ENCODE data around the gene ZBED5.
"Not testable (repeated sequence)": the region's sequence is repeated elsewhere in the genome, so short reads cannot be mapped to it uniquely, and the experiment has no call there.

The ZBED5 gene

DNA sequence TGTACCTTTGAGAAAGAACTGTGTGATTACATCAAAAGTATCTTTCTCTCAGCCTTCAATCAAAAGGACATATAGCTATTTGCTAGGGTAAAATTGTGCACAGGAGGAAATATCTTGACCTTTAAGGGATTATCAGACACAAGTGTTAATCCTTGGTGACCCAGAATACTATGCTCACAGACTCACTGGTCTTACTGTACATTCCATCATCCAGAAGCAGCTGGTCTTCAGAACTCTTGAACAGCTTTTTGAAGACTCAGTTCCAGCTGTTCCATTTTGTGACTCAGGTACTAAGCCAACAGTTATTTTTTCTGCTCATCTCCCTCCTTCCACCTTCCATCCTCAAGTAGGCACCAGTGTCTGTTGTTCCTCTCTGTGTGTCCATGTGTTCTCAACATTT is 19.8 kb downstream of the ZBED5 start:
- no peak for DNase-seq (ENCODE audit: low read depth in 2 of 2)

DNA sequence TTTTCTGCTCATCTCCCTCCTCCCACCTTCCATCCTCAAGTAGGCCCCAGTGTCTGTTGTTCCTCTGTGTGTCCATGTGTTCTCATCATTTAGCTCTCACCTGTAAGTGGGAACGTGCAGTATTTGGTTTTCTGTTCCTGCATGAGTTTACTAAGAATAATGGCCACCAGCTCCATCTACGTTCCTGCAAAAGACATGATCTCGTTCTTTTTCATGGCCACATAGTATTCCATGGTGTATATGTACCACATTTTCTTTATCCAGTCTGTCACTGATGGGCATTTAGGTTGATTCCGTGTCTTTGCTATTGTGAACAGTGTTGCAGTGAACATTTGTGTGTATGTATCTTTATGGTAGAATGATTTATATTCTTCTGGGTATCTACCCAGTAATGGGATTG is 21.0 kb downstream of the ZBED5 start:
- DNase-seq (ENCODE audit: low read depth in 2 of 2) = not testable (repeated sequence)

DNA sequence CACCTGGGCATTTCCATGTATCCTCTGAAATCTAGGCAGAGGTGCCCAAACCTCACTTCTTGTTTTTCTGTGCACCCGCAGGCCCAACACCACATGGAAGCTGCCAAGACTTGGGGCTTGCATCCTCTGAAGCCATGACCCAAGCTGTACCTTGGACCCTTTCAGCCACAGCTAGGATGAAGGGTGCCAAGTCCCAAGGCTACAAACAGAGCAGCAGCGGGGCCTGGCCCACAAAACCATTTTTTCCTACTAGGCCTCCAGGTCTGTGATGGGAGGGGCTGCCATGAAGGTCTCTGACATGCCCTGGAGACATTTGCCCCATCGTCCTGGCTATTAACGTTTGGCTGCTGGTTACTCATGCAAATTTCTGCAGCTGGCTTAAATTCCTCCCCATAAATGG is 28.7 kb downstream of the ZBED5 start:
- DNase-seq (ENCODE audit: low read depth in 2 of 2) = no peak

DNA sequence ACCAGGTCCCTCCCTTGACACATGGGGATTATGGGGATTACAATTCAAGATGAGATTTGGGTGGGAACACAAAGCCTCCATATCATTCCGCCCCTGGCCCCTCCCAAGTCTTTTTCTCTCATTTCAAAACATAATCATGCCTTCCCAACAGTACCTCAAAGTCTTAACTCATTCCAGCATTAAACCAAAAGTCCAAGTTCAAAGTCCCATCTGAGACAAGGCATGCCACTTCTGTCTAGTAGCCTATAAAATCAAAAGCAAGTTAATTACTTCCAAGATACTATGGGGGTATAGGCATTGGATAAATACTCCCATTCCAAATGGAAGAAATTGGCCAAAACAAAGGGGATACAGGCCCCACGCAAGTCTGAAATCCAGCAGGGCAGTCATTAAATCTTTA is 29.5 kb downstream of the ZBED5 start:
- DNase-seq (ENCODE audit: low read depth in 2 of 2) = no peak

DNA sequence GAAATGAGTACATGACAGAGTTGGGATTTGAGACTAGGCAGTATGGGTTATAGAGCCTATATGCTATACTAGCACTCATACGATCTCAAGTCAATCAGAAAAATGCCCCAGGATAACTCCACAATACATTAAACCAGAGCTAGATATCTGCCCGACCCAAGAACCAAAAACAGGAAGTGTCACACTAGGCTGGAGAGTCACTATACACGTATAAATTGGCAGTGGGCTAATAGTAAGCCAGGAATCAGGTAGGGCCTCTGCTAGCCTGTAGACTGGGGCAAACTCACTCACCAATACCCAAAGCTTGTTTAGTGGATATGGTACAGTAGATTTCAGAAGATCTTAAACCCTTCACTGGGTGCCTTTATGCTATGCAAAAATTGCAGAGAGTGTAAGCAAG is 33.0 kb downstream of the ZBED5 start:
- no peak for DNase-seq (ENCODE audit: low read depth in 2 of 2)

DNA sequence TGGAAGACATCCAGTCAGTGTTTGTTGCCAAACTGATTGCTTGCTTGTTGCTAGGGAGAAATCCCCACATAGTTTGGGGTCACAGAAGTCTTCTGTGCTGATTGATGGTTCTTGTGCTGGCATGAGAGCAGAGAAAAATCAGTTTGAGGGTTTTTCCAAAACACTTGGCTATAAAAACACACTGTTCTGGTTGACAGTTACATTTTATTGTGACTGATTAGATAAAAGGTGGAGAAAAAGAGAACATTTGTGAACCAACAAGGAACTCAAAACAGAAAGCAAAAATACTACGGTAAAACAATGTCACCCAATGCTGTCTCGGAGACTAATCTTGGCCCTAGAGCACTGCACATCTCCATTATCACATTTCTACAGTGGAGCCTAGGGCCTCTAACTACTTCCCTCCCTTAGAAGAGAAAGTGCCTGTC is 34.7 kb downstream of the ZBED5 start:
- DNase-seq (ENCODE audit: low read depth in 2 of 2) = no peak

DNA sequence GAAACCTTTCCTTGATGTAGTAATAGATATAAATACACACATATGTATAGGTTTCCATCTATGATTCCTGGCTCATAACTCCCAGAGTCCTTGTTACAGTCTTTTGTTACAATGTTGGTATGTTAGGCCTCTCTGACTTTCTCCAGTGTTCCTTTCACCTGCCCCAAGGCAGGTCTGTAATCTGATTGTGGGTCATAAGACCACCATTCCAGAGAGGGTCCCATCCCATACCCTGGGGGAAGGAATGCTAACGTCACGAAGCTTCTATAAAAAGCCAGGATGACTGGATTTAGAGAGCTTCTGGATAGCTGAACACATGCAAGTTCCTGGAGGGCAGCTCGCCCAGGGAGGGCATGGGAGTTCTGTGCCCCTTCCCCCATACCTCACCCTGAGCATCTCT is 35.4 kb downstream of the ZBED5 start:
- not testable (repeated sequence) for DNase-seq (ENCODE audit: low read depth in 2 of 2)

DNA sequence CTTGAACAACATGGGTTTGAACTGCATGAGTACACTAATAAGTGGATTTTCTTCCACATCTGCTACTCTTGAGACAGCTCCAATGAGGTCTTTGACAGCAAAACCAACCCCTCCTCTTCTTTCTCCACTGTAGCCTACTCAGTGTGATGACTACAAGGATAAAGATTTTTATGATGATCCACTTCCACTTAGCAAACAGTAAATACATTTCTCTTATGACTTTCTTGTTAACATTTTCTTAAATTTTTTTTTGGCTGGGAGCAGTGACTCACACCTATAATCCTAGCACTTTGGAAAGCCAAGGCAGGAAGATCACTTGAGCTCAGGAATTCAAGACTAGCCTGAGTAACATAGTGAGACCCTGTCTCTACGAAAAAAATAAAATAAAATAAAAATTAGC is 39.3 kb downstream of the ZBED5 start:
- no peak for DNase-seq (ENCODE audit: low read depth in 2 of 2)

DNA sequence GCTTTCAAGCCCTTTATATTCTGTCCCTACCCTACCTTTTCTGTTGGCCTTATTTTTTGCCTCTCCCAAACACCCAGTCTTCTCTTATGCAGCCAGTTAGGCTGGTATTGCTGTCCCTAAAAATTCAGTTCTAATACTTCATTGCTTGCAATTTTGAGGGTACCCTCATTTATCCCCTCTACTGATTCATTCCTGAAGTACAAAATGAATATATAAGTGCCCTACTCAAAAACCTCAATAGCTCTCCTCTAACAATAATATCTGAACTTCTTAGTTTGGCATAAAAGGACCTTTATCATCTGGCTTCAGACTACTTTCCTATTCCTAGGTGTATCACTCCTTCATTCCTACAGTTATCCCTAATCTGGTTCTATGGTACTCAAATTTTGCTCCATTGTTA is 43.9 kb downstream of the ZBED5 start:
- no peak for DNase-seq (ENCODE audit: low read depth in 2 of 2)

DNA sequence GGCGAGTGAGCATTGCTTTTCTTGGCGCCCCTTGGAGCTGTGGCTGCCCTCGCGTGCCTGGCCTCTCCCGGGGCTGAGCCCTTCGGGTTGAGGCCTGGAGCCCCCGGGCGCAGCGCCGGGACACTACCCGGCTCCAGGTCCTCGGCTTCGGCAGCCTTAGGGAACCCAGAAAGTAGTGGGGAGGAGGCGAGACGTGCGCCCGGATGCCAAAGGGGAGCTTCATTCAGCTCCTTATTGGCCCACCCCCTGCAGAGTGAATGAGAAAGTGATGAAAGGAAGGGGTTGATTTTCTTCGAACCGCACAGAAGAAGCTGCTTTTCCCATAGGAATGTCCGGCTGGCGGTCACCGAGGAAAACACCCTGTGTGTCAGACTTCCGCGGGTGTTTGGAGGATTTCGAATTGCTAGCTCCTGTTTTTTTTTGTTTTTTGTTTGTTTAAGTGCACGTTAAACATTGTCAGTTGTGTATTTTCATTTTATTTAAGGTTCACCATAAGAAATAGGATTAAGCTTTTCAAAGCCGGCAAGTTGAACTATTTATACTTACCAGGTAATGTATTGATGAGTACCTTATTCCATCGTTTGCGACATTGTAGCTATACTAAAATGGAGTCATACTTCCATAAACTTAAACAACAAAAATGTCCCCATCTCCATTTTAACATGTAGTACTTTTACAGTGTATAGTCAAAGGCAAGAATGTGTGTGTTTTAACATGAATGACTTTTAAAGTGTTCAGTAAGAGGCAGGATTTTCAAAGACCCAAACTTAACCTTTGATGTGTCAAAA is 48.3 kb downstream of the ZBED5 start:
- DNase-seq (ENCODE audit: low read depth in 2 of 2) = no peak

DNA sequence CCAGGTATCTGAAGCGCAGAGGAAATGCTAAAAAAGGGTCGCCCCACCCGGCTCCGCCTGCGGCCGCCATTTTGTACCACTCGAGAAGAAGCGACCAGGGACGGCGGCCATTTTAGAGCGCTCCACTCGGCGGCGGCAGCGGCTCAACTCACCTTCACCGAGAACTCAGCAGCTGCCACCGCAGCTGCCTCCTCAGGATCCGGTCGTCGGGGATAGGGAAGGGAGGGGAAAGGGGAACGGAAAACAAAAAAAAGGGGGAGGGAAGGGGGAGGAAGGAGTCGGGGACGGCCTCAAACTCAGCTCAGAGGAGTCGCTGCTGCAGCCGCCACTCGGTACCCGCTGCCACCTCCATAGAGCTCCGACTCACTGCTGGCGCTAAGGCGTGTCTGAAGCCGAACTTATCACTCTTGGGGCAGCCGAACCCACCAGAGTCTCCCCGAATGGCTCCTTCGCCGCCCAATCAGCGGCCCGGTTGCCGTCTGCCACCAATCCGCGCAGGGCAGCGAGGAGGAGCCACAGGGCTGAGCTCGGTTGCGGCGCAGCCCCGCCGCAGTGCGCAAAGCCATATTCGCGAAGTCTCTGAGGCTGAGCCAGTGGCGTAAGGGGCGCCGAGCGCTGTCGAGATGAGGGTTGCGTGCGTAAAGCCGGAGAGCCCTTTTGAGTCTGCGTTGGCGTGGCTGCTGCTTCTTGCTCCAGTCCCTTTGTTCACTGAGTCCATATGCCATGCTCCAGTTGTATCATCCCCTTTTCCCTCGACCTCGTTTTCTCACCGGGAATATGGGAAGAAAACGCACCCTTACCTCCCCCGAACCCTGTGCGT is 49.1 kb downstream of the ZBED5 start, which contains the start of gene EIF4G2:
EIF4G2 (minus strand) TSS at position 374 of the 820 bp plus-strand sequence.
- peak; percentile 95 to 97 for DNase-seq (ENCODE audit: low read depth in 2 of 2)

DNA sequence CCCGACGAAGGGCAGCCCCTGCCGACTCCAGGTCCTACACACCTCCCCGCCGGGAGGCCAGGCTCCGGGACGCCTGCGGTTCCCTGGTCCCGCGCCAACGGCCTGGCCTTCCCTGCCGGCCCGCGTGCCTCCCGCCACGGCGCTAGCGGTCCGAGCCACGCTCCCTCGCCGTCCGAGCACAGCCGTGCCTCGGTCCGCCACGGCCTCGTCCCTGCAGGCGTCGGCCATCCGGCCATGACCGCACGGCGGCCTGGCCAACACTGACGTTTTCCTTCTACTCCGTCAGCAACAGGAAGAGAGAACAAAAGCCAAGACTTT is 49.7 kb downstream of the ZBED5 start:
- DNase-seq (ENCODE audit: low read depth in 2 of 2) = no peak

DNA sequence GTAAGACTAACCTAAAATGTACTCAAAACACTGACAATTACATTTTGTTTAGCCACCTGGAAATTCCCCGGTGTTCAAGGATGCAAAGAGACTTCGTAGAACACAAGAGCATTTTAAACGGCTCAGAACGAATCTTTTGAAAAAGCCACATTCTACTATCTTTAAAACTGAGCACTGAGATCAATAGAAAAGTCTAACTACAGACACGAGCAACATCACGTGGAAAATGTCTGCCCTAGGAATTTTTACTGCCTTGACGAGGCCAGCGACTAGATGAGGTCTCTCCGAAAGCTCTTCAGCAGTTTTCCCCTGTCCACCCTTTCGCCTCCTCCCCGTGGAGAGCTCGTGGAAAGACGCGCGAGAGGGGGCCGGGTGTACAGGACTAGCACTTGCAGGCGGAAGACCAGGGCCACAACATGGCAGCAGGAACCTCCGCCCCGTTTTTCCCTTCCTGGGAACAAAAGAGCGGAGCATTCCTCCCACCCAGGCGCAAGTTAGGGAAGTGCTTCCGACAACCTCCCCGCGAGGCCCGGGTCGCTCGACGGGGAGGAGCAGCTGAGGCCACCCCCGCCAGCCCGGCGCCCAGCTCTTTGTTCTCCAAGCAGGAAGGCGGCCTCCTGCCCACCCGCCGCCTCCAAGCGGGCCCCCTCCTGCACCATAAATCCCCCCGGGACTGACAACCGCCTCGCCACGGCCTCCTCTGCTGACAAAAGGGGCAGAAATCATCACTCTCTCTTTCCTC is 50.2 kb downstream of the ZBED5 start:
- peak; percentile 14 to 30 for DNase-seq (ENCODE audit: low read depth in 2 of 2)

DNA sequence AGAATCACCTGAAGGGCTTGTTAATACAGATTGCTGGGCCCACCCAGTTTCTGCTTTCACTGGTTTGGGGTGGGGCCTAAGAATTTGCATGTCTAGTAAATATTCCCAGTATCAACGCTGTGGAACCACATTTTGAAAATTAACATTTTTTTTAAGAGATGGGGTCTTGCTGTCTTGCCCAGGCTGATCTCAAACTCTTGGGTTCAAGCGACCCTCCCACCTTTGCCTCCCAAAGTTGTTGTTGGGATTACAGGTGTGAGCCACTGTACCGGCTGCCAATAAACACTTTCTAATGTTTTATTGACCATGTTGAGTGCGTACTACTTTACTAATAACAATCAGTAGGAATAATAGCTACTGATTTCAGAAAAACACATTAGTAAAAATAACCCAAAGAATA is 51.6 kb downstream of the ZBED5 start:
- DNase-seq (ENCODE audit: low read depth in 2 of 2) = no peak

DNA sequence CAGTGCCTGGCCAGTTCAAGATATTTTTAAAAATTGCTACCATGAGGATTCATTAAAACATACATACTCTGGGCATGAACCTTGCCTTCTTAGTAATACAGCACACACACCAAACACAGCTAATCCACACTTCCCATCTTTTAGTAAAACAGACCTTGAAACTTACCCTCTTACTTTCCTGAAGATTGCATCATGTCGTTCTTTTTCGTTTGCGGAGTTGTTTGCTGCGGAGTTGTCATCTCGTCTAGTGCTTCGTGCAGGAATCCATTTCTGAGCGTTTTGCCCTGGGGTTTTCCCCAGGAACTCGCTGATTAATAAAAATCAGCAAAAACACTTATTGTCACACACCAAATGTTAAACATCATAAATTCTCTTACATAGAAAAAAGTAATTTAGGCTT is 52.1 kb downstream of the ZBED5 start:
- no peak for DNase-seq (ENCODE audit: low read depth in 2 of 2)

DNA sequence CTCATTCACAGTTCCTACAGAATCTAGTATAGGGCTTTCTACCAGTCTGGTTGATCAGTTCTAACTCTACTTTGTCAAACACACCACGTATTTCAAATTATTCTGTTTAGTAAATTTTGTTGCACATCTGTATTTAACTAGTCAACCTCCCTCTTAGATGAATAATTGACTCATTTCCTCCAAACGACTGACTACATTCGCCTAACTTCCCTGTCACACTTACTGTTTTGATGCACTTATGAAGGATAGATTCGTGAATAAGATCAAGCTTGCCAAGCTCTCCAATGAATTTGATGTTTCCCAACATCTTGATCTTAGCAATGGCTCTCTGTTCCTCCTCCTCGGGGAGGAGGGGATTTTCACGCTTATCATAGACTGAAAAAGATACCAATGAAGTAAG is 54.2 kb downstream of the ZBED5 start:
- no peak for DNase-seq (ENCODE audit: low read depth in 2 of 2)
